ENCODE measurements around the gene SNRNP25.

The SNRNP25 gene

DNA sequence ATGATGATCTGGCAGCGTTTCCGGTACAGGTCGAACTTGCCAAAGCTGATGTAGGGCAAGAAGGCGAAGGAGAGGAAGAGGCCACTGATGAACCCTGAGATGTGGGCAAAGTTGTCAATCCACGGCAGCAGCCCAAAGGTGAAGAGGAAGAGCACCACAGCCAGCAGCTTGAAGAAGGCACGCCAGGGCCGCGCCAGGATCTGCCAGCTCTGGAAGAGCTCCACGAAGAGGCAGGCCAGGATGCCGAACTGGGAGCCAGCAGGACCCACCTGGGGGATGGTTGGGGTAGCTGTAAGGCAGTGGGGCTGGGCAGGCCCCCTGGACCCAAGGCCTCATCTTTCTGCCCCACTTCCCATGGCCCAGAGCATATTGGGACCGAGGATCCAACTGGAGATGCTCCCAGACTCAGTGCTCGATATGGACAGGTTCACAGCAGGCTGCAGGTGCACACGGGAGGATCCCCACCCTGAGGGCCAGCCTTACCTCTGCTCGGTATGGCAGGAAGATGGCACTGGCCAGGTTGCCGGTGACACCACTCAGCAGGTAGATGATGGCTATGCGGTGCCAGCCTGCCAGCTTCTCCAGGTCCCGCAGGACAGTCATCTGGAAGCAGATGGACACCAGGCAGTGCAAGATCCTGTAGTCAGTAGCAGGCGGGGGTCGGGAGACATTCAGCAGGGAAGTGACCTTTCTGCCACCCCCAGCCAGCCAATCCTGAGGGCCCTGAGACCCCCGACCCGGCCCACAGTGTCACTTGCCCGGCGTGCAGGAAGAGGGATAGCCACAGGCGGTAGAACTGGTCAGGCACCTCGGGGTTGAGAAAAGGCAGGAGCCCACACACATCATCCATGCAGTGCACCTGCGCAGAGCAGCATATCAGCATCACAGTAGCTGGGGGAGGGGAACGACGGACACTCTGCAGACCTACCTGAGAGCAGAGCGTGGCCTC lies 5.1 kb downstream of the SNRNP25 start:
- H3K36me3 ChIP-seq (ENCODE audit: control insufficient read depth, insufficient read depth, low read length), result peaks cover 74% of the 10 kb centered on the region
- no peak overlapping the region for H3K9ac ChIP-seq (ENCODE audit: low read depth, low read length)
- no peaks in the 10 kb centered on the region for H3K27me3 ChIP-seq (ENCODE audit: control insufficient read depth, insufficient read depth, low read length)
- H3K9me3 ChIP-seq (ENCODE audit: control insufficient read depth, insufficient read depth, low read length), result no peaks in the 10 kb centered on the region
- H3K4me1 ChIP-seq (ENCODE audit: control insufficient read depth, insufficient read depth, low read length), result no peaks in the 10 kb centered on the region
- no peak overlapping the region for H3K4me3 ChIP-seq (ENCODE audit: low read depth, low read length)
- no peak overlapping the region for H3K27ac ChIP-seq (ENCODE audit: low read depth, low read length)

DNA sequence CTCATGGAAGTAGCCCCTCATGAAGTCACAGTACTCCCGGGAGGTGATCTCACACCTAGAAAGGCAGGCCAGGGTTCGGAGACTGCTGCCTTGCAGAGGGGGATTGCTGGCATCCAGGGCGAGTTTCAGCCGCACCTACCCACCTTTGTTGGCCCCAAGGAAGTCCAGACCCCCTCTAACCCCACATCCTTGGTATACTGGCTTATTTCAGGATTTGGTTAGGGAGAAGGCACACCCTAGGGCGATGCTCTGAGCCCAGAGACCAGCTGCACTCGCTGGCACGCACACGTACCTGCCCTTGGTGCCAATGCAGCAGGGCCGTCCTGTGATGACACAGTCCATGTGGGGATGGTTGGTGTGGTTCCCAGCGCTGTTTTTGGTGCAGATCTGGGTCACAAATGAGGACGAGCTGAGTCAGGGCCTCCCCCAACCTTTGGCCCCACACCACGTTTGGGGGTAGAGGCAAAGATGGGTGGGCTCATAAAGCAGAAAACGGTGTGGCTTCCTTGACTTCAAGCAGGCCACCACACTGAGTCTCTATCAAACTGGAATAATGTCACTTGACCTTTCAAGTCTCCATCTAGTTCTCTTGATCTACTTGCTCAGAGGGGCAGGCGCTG lies 5.9 kb downstream of the SNRNP25 start:
- Histone ChIP-seq H3K27me3 (ENCODE audit: control insufficient read depth, insufficient read depth, low read length) (no peaks in the 10 kb centered on the region), H3K27ac (ENCODE audit: low read depth, low read length) (no peak overlapping the region), H3K9me3 (ENCODE audit: control insufficient read depth, insufficient read depth, low read length) (no peaks in the 10 kb centered on the region), H3K9ac (ENCODE audit: low read depth, low read length) (no peak overlapping the region), H3K4me1 (ENCODE audit: control insufficient read depth, insufficient read depth, low read length) (no peaks in the 10 kb centered on the region), H3K4me3 (ENCODE audit: low read depth, low read length) (no peak overlapping the region), H3K36me3 (ENCODE audit: control insufficient read depth, insufficient read depth, low read length) (peaks cover 80% of the 10 kb centered on the region)

- no peaks in the 10 kb centered on the region for H3K4me1 ChIP-seq (ENCODE audit: control insufficient read depth, insufficient read depth, low read length)
- H3K9me3 ChIP-seq (ENCODE audit: control insufficient read depth, insufficient read depth, low read length), result no peaks in the 10 kb centered on the region
- H3K27me3 ChIP-seq (ENCODE audit: control insufficient read depth, insufficient read depth, low read length), result no peaks in the 10 kb centered on the region
- H3K9ac ChIP-seq (ENCODE audit: low read depth, low read length), result no peak overlapping the region
- H3K4me3 ChIP-seq (ENCODE audit: low read depth, low read length), result no peak overlapping the region
- no peak overlapping the region for H3K27ac ChIP-seq (ENCODE audit: low read depth, low read length)
- peaks cover 81% of the 10 kb centered on the region for H3K36me3 ChIP-seq (ENCODE audit: control insufficient read depth, insufficient read depth, low read length)
These were observed 6.5 kb downstream of the SNRNP25 start for GRCh38 chr16:60166-60565.

DNA sequence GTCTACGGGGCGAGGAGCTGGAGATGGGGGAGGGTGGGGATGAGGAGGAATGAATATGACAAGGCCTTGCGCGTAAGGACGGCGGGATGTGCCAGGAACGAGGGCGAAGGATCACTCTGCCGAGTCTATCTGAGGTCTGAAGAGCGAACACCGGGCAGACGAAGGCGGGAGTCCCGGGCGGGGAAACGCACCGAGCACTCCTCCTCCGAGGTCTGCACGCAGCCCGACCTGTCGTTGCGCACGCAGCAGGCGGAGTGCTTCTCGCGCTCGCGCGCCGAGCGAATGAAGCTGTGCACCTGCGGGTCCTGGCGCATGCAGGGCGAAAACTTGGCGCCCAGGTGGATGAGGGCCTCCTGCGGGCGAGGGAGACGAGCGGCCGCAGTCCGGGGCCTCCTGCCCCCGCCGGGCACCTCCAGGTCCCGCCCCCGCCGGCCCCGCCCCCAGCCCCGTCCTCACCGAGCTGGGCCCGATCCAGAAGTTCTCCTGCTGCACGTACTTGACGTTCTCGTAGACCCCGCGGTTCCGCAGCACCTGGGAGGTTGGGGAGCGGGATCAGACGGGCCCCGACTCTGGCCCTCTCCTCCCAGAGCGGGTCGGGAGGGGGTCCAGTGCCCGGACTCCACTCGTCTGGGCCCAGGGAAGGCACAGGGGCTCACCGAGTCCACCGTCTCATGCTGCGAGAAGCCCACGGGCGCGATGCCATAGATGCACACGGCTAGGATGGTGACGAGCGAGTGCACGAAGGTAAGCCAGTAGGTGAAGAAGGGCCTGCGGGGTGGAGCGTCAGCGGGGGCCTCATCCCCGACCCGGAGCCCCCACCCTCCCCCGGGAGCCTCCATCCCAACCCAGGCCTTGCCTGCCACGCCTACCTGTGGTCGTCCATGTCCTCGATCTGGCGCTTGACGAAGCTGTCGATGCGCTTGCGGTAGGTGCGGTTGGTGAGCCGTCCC lies 7.6 kb downstream of the SNRNP25 start:
- no peaks in the 10 kb centered on the region for H3K9me3 ChIP-seq (ENCODE audit: control insufficient read depth, insufficient read depth, low read length)
- H3K4me1 ChIP-seq (ENCODE audit: control insufficient read depth, insufficient read depth, low read length), result no peaks in the 10 kb centered on the region
- no peaks in the 10 kb centered on the region for H3K27me3 ChIP-seq (ENCODE audit: control insufficient read depth, insufficient read depth, low read length)
- peaks cover 71% of the 10 kb centered on the region for H3K36me3 ChIP-seq (ENCODE audit: control insufficient read depth, insufficient read depth, low read length)
- H3K9ac ChIP-seq (ENCODE audit: low read depth, low read length), result no peak overlapping the region
- no peak overlapping the region for H3K27ac ChIP-seq (ENCODE audit: low read depth, low read length)
- no peak overlapping the region for H3K4me3 ChIP-seq (ENCODE audit: low read depth, low read length)

GRCh38 chr16:61879-62281 lies 8.3 kb downstream of the SNRNP25 start:
- Histone ChIP-seq H3K27ac (ENCODE audit: low read depth, low read length) (no peak overlapping the region), H3K4me3 (ENCODE audit: low read depth, low read length) (no peak overlapping the region), H3K36me3 (ENCODE audit: control insufficient read depth, insufficient read depth, low read length) (peaks cover 64% of the 10 kb centered on the region), H3K9ac (ENCODE audit: low read depth, low read length) (no peak overlapping the region), H3K9me3 (ENCODE audit: control insufficient read depth, insufficient read depth, low read length) (no peaks in the 10 kb centered on the region), H3K27me3 (ENCODE audit: control insufficient read depth, insufficient read depth, low read length) (no peaks in the 10 kb centered on the region), H3K4me1 (ENCODE audit: control insufficient read depth, insufficient read depth, low read length) (no peaks in the 10 kb centered on the region)

DNA sequence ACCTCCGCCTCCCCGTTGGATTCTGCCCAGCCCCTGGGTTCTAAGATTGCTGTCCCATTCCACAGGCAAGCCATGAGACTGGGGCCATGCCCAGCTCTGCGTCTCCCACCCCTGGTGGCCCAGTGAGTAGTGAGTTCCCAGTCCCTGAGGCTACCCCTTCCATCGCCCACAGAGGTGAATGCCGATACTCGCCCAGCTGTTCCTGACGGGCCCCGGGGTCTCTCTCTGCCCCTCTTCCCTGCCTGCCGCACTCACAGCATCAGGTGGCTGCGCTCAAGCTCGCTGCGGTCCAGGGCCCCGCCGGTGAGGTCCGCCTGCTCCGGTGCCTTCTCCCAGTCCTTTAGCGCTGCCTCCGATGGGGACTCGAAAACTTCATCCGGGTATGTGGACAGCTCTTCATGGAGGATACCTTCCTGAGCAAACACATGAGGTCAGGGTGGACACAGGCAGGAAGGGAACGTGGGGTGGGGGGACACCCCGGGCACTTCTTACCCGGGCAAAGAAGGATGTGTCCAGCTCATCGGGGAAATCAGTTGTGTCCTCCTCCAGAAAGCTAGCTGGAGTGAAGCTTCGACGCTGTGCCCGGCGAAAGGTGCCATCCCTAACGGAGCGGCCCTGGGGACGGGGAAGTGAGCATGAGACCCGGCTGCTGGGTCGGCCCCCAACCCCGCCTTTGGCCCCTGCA lies 8.8 kb downstream of the SNRNP25 start:
- Histone ChIP-seq H3K27me3 (ENCODE audit: control insufficient read depth, insufficient read depth, low read length) (no peaks in the 10 kb centered on the region), H3K36me3 (ENCODE audit: control insufficient read depth, insufficient read depth, low read length) (peaks cover 58% of the 10 kb centered on the region), H3K4me1 (ENCODE audit: control insufficient read depth, insufficient read depth, low read length) (no peaks in the 10 kb centered on the region), H3K27ac (ENCODE audit: low read depth, low read length) (no peak overlapping the region), H3K9ac (ENCODE audit: low read depth, low read length) (no peak overlapping the region), H3K4me3 (ENCODE audit: low read depth, low read length) (no peak overlapping the region), H3K9me3 (ENCODE audit: control insufficient read depth, insufficient read depth, low read length) (no peaks in the 10 kb centered on the region)

DNA sequence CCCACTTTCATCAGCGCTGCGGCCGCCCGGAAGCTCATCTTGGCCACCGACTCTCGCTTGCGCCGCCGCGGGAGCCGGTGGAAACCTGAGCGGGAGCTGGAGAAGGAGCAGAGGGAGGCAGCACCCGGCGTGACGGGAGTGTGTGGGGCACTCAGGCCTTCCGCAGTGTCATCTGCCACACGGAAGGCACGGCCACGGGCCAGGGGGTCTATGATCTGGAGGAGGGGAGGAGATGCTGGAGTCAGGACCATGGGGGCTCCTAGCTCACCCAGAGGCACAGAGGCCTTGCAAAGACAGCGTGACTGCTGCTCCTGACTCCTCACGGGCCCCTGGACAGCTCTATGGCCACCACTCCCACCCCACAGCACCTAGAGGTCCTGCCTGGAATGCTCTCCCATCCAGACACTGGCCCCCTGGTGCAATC lies 9.4 kb downstream of the SNRNP25 start:
- H3K27ac ChIP-seq (ENCODE audit: low read depth, low read length), result no peak overlapping the region
- peaks cover 53% of the 10 kb centered on the region for H3K36me3 ChIP-seq (ENCODE audit: control insufficient read depth, insufficient read depth, low read length)
- no peaks in the 10 kb centered on the region for H3K4me1 ChIP-seq (ENCODE audit: control insufficient read depth, insufficient read depth, low read length)
- no peaks in the 10 kb centered on the region for H3K9me3 ChIP-seq (ENCODE audit: control insufficient read depth, insufficient read depth, low read length)
- H3K27me3 ChIP-seq (ENCODE audit: control insufficient read depth, insufficient read depth, low read length), result no peaks in the 10 kb centered on the region
- no peak overlapping the region for H3K9ac ChIP-seq (ENCODE audit: low read depth, low read length)
- H3K4me3 ChIP-seq (ENCODE audit: low read depth, low read length), result no peak overlapping the region

GRCh38 chr16:63466-63865 lies 9.8 kb downstream of the SNRNP25 start:
- no peak overlapping the region for H3K4me3 ChIP-seq (ENCODE audit: low read depth, low read length)
- H3K9me3 ChIP-seq (ENCODE audit: control insufficient read depth, insufficient read depth, low read length), result no peaks in the 10 kb centered on the region
- no peak overlapping the region for H3K9ac ChIP-seq (ENCODE audit: low read depth, low read length)
- no peak overlapping the region for H3K27ac ChIP-seq (ENCODE audit: low read depth, low read length)
- H3K4me1 ChIP-seq (ENCODE audit: control insufficient read depth, insufficient read depth, low read length), result no peaks in the 10 kb centered on the region
- H3K36me3 ChIP-seq (ENCODE audit: control insufficient read depth, insufficient read depth, low read length), result peaks cover 48% of the 10 kb centered on the region
- no peaks in the 10 kb centered on the region for H3K27me3 ChIP-seq (ENCODE audit: control insufficient read depth, insufficient read depth, low read length)

GRCh38 chr16:63998-64913 lies 10.6 kb downstream of the SNRNP25 start:
- Histone ChIP-seq H3K9ac (ENCODE audit: low read depth, low read length) (no peak overlapping the region), H3K4me3 (ENCODE audit: low read depth, low read length) (no peak overlapping the region), H3K9me3 (ENCODE audit: control insufficient read depth, insufficient read depth, low read length) (no peaks in the 10 kb centered on the region), H3K27me3 (ENCODE audit: control insufficient read depth, insufficient read depth, low read length) (no peaks in the 10 kb centered on the region), H3K27ac (ENCODE audit: low read depth, low read length) (no peak overlapping the region), H3K4me1 (ENCODE audit: control insufficient read depth, insufficient read depth, low read length) (no peaks in the 10 kb centered on the region), H3K36me3 (ENCODE audit: control insufficient read depth, insufficient read depth, low read length) (peaks cover 40% of the 10 kb centered on the region)

- Histone ChIP-seq H3K27ac (ENCODE audit: low read depth, low read length) (no peak overlapping the region), H3K4me3 (ENCODE audit: low read depth, low read length) (no peak overlapping the region), H3K9ac (ENCODE audit: low read depth, low read length) (no peak overlapping the region), H3K4me1 (ENCODE audit: control insufficient read depth, insufficient read depth, low read length) (no peaks in the 10 kb centered on the region), H3K36me3 (ENCODE audit: control insufficient read depth, insufficient read depth, low read length) (peaks cover 34% of the 10 kb centered on the region), H3K27me3 (ENCODE audit: control insufficient read depth, insufficient read depth, low read length) (no peaks in the 10 kb centered on the region), H3K9me3 (ENCODE audit: control insufficient read depth, insufficient read depth, low read length) (no peaks in the 10 kb centered on the region)
These were observed 11.3 kb downstream of the SNRNP25 start for GRCh38 chr16:64914-65255.
